A549 (cell line): ENCODE data around the gene SORCS2.

Experiments used
- CTCF ChIP-seq: fragments of >200 bp; sonication (Bioruptor Twin); formaldehyde crosslinking; IDR thresholded peaks from 3 replicates; pipeline ENCODE4 v1.5.1; 2016
- NPAS2 ChIP-seq: fragments of 250-450 bp; sonication (Bioruptor Pico); IDR thresholded peaks from 2 replicates; pipeline ENCODE4 v1.8.0; 2022; ENCODE audit warnings: mild to moderate bottlenecking, moderate library complexity, borderline replicate concordance
- PBX3 ChIP-seq: IDR thresholded peaks from 2 replicates; pipeline ENCODE4 v1.6.1; 2012

GRCh38 chr4:7638489-7638888 lies 446.2 kb downstream of the SORCS2 start:
- no peak for TF ChIP-seq CTCF
- no peak for TF ChIP-seq NPAS2 (CRISPR knock-in tag)
- no peak for TF ChIP-seq PBX3
